AG10803 (cell line): ENCODE results near the gene NLGN3.

Experiments
- DNase-seq: peaks from one replicate; pipeline ENCODE4 v3.0.0; 2010; ENCODE audit warnings: low read depth
- H3K4me3 ChIP-seq: 2 replicates; pipeline ENCODE4 v1.5.1; 2011; ENCODE audit warnings: mild to moderate bottlenecking, low read length, control low read depth
- TF ChIP-seq, protein P1 (sequence below): conservative IDR thresholded peaks from 2 replicates; pipeline ENCODE4 v1.5.1; 2011; ENCODE audit warnings: mild to moderate bottlenecking, low read length, control low read depth, inconsistent platforms

The NLGN3 gene

DNA sequence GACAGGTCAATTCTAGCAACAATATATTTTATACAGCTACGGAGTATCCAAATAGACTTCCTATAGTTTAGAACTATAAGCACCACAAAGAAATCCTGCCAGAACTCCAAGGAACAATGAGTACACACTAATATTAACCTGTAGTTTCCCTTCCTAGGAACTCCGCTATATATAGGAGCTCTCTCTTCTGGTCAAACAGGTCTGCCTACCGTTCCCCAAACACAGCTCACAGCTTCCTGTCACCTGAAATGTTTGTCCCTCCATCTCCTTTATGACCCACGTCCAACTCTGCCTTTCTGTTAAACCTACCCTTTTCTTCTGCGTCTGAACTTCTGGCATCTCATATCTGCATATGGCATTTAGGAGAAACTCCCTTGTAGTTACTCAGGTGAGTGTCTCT lies 67.9 kb downstream of the NLGN3 start:
- H3K4me3 ChIP-seq = no peak overlapping the region
- TF ChIP-seq, protein P1, sequence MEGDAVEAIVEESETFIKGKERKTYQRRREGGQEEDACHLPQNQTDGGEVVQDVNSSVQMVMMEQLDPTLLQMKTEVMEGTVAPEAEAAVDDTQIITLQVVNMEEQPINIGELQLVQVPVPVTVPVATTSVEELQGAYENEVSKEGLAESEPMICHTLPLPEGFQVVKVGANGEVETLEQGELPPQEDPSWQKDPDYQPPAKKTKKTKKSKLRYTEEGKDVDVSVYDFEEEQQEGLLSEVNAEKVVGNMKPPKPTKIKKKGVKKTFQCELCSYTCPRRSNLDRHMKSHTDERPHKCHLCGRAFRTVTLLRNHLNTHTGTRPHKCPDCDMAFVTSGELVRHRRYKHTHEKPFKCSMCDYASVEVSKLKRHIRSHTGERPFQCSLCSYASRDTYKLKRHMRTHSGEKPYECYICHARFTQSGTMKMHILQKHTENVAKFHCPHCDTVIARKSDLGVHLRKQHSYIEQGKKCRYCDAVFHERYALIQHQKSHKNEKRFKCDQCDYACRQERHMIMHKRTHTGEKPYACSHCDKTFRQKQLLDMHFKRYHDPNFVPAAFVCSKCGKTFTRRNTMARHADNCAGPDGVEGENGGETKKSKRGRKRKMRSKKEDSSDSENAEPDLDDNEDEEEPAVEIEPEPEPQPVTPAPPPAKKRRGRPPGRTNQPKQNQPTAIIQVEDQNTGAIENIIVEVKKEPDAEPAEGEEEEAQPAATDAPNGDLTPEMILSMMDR = no peak
- DNase-seq = no peak

DNA sequence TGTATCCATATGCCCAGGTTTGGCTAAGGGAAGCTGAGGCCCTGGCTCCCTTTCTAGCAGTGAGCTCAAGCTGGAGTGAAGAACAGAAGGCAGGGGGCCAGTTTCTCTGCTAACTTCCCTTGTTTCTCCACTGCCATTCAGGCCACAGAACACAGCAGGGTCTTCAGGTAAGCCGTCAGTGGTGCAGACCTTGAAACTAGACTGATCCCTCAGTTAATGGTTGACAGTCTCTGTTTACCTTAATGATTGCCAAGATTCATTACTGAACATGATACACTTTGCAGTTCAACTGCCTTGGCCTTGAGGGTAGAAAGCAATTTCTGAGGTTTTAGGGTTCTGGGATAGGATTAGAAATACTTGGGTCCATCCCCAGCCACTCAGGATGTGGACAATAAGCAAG lies 69.5 kb downstream of the NLGN3 start:
- DNase-seq = no peak
- H3K4me3 ChIP-seq = no peak overlapping the region
- TF ChIP-seq, protein P1 = no peak

DNA sequence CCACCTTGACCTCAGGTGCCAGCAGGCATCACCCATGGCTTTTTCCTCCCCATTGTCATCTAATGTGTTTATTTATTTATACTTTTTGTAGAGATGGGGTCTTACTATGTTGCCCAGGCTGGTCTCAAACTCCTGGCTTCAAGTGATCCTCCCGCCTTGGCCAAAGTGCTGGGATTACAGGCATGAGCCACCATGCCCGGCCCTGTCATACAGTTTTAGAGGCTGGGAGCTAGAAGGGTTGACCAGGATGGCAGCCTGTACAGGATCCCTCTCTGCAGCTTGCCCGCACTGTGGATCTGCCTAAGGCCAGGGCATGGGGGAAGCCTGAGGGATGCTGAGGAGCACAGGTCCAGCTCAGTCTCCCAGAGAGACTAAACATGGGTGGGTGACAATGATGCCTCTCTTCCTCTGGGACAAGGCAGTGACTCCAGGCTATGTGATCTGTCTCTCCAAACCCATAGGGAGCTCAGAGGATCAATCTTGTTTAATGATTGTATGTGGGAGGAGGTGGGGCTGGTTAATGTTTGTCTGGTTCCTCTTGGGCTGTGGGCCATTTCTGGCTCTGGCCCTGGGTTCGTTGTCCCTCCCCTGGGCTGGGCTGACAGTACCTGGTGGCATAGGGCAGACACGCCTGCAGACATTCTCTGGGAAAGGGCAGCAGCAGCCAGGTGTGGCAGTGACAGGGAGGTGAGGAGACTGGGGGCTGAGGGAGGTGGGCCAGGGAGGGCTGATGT lies 70.1 kb downstream of the NLGN3 start:
- TF ChIP-seq, protein P1 = no peak
- no peak for DNase-seq
- no peak overlapping the region for H3K4me3 ChIP-seq

DNA sequence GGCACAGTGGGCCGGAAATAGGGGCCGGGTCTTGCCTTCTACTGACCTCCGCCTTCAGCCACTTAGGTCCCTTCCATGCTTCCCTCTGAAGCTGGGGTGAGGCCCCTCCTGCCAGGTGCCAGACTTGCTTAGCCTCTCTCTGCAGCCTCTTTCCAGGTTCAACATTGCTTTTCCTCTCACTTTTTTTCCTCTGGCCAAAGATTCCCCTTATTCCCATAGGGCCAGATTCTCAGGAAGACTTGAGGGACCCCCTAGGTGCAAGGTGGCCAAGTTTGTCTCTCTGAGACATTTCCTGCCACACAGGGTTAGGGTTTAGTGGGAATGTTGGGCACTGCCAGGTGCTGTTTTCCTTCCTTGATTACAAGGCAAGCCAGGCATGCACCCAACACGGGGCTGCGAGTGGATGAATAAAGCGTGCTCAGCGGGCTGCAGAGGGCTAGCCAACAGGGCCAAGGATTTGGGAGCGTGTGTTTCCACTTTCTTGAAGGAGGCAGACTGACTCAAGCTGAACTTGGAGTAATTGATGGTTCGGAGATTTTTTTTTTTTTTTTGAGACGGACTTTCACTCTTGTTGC lies 70.8 kb downstream of the NLGN3 start:
- DNase-seq = no peak
- TF ChIP-seq, protein P1 = no peak
- H3K4me3 ChIP-seq = no peak overlapping the region

DNA sequence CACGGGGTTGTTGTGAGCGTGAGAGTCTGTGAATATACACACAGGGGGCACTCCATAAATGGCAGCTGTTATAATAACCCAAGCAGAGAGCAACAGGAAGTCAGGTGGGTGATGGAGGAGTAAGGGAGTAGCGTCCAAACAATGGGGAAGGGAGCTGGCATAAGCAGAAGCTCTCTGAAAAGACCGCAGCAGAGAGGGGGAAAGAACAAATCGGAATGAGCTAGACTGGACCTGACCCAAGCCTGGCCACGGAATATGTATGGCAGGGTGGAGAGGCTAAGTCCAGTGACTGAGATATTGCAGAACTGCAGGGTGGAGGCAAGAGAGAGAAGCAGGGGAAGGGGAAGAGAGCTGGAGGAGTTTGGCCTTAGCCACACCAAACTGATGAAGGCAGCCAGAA lies 71.8 kb downstream of the NLGN3 start:
- no peak overlapping the region for H3K4me3 ChIP-seq
- no peak for DNase-seq
- TF ChIP-seq, protein P1 = no peak

DNA sequence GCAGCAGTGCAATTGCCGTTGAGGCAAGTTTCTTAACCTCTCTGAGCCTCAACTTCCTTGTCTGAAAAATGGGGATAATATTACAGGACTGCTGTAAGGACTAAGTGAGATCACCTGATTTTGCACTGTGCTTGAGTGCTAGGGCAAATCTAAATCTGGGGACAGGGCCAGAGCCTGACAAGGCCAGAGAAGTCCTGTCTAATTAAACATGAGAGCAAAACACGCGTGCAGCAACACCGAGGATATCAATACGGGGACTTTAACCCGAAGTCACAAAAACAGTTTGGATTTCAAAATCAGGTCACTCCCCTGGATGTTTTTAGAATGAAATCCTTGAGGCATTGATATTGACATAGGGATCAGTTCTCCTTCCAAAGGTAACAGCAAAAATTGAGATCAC lies 72.7 kb downstream of the NLGN3 start:
- no peak for DNase-seq
- TF ChIP-seq, protein P1 = no peak
- H3K4me3 ChIP-seq = no peak overlapping the region
